ENCODE results near the gene THRSP. TPM values are rescaled to one million over a fixed set of nuclear protein-coding genes. Genes with fewer than 3 reads are reported as not detected.
"Not testable (repeated sequence)": the region's sequence is repeated elsewhere in the genome, so short reads cannot be mapped to it uniquely, and the experiment has no call there.

THRSP gene
- total RNA-seq, 1 experiment from 2014 or later = not detected

DNA sequence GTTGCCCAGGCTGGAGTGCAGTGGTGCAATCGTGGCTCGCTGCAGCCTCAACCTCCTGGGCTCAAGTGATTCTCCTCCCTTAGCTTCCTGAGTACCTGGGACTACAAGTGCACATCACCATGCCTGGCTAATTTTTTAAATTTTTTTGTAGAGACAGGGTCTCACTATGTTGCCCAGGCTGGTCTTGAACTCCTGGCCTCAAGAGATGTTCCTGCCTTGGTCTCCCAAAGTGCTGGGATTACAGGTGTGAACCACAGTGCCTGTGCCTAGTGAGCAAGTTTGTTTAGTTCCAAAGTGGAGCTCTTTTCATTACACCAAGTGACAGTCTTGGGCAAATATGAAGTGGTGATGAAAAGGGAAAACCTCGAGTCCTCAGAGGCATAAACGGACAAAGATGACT is 13.9 kb downstream of the THRSP start:
- RAD21 ChIA-PET (ENCODE audit: low non-redundant PET in 1 of 2, low total read pairs in 2 of 2, uncharacterized antibody in 2 of 2, unreplicated experiment in 2 of 2); H3K27me3 ChIP-seq (ENCODE audit: insufficient read depth, low read length); H3K27ac ChIP-seq (ENCODE audit: low read depth, low read length); H3K9me2 ChIP-seq (ENCODE audit: insufficient read depth); H3K36me3 ChIP-seq (ENCODE audit: control insufficient read depth in 1 of 2, insufficient read depth in 2 of 2, low read length in 2 of 2); H2AFZ ChIP-seq (ENCODE audit: low read depth, low read length, poor library complexity, severe bottlenecking); H3K4me3 ChIP-seq (replicated peaks in 1 of 2; ENCODE audit: low read depth in 1 of 2, low read length in 2 of 2); H3K9ac ChIP-seq (ENCODE audit: low read length); ATAC-seq; H3K9me3 ChIP-seq (ENCODE audit: control insufficient read depth in 1 of 2, insufficient read depth in 1 of 2, low read depth in 1 of 2, low read length in 2 of 2); intact Hi-C loops (cut with micrococcal nuclease); BruUV-seq (replicated peaks); H4K20me1 ChIP-seq (ENCODE audit: insufficient read depth); DNase-seq (ENCODE audit: low read depth, low spot score): not testable (repeated sequence)
- peaks cover 0 to 17% of the 10 kb centered on the region in 2 experiments; a peak in 3 of 4 replicates for H3K4me1 ChIP-seq (ENCODE audit: control insufficient read depth in 1 of 2, insufficient read depth in 2 of 2, low read length in 2 of 2)
- ChIA-PET POLR2A (interaction anchor here (1.2 kb wide), 1 partner anchor 57 kb away, joined by 3 read pairs; no protein-coding TSS in a partner anchor), CTCF (interaction anchor here (0.8 kb wide), 1 partner anchor 32 kb away, joined by 3 read pairs; no protein-coding TSS in a partner anchor)
- H3K79me2 ChIP-seq (ENCODE audit: insufficient read depth, low read length) = peaks cover 70% of the 10 kb centered on the region
- H3K4me2 ChIP-seq (ENCODE audit: low read length) = peak overlapping the region; percentile 91

- Histone ChIP-seq H3K27ac (ENCODE audit: low read depth, low read length) (0 out of 2 replicates have a peak overlapping the region, but pooled peaks have one; percentile 73), H2AFZ (ENCODE audit: low read depth, low read length, poor library complexity, severe bottlenecking) (no peak overlapping the region), H3K4me1 (ENCODE audit: control insufficient read depth in 1 of 2, insufficient read depth in 2 of 2, low read length in 2 of 2) (peaks cover 0 to 17% of the 10 kb centered on the region in 2 experiments; a peak in 3 of 4 replicates), H3K9me2 (ENCODE audit: insufficient read depth) (no peaks in the 10 kb centered on the region), H4K20me1 (ENCODE audit: insufficient read depth) (no peaks in the 10 kb centered on the region), H3K79me2 (ENCODE audit: insufficient read depth, low read length) (peaks cover 61% of the 10 kb centered on the region), H3K4me3 (replicated peaks in 1 of 2; ENCODE audit: low read depth in 1 of 2, low read length in 2 of 2) (peak overlapping the region; percentile 52 to 86), H3K9ac (ENCODE audit: low read length) (peak overlapping the region; percentile 93), H3K27me3 (ENCODE audit: insufficient read depth, low read length) (no peaks in the 10 kb centered on the region), H3K4me2 (ENCODE audit: low read length) (peak overlapping the region; percentile 91), H3K9me3 (ENCODE audit: control insufficient read depth in 1 of 2, insufficient read depth in 1 of 2, low read depth in 1 of 2, low read length in 2 of 2) (no peaks in the 10 kb centered on the region), H3K36me3 (ENCODE audit: control insufficient read depth in 1 of 2, insufficient read depth in 2 of 2, low read length in 2 of 2) (no peaks in the 10 kb centered on the region)
- DNase-seq (ENCODE audit: low read depth, low spot score) (no peak), ATAC-seq (no peak)
- ChIA-PET CTCF (interaction anchor here (0.8 kb wide), 1 partner anchor 33 kb away, joined by 3 read pairs; no protein-coding TSS in a partner anchor), RAD21 (ENCODE audit: low non-redundant PET in 1 of 2, low total read pairs in 2 of 2, uncharacterized antibody in 2 of 2, unreplicated experiment in 2 of 2) (no interaction called here), POLR2A (no interaction called here)
- TF ChIP-seq, protein P1, sequence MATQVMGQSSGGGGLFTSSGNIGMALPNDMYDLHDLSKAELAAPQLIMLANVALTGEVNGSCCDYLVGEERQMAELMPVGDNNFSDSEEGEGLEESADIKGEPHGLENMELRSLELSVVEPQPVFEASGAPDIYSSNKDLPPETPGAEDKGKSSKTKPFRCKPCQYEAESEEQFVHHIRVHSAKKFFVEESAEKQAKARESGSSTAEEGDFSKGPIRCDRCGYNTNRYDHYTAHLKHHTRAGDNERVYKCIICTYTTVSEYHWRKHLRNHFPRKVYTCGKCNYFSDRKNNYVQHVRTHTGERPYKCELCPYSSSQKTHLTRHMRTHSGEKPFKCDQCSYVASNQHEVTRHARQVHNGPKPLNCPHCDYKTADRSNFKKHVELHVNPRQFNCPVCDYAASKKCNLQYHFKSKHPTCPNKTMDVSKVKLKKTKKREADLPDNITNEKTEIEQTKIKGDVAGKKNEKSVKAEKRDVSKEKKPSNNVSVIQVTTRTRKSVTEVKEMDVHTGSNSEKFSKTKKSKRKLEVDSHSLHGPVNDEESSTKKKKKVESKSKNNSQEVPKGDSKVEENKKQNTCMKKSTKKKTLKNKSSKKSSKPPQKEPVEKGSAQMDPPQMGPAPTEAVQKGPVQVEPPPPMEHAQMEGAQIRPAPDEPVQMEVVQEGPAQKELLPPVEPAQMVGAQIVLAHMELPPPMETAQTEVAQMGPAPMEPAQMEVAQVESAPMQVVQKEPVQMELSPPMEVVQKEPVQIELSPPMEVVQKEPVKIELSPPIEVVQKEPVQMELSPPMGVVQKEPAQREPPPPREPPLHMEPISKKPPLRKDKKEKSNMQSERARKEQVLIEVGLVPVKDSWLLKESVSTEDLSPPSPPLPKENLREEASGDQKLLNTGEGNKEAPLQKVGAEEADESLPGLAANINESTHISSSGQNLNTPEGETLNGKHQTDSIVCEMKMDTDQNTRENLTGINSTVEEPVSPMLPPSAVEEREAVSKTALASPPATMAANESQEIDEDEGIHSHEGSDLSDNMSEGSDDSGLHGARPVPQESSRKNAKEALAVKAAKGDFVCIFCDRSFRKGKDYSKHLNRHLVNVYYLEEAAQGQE (IDR thresholded peaks at IDR 0.05; ENCODE audit: low read depth) = no peak
- no peak for TF ChIP-seq TCF7L2 (IDR thresholded peaks at IDR 0.05; ENCODE audit: borderline replicate concordance, extremely low read depth, insufficient read depth, insufficient read length)
- no peak for TF ChIP-seq YY1 (IDR thresholded peaks at IDR 0.05; ENCODE audit: extremely low read depth, insufficient replicate concordance, low read depth, low read length)
- BruUV-seq (replicated peaks) = no TSS peak
- intact Hi-C loops (cut with micrococcal nuclease) = no loop called here
These were observed 14.8 kb downstream of the THRSP start for GRCh38 chr11:78078218-78079167.
